Activated CD4-positive, CD25-positive, alpha-beta regulatory T cell treated with anti-CD3 and anti-CD28 coated beads, Interleukin-2, amount 50 U/mL, for 24 hours (primary cell): ENCODE results near the gene SLC26A11.
A peak's percentile ranks its signal among the peaks of the same experiment; 100 is the strongest.
"Not testable (repeated sequence)": the region's sequence is repeated elsewhere in the genome, so short reads cannot be mapped to it uniquely, and the experiment has no call there.

Experiments used
- ATAC-seq, 2 donors: fragments of 150-1000 bp; cut with Tn5 transposase; one replicate each; pipeline ENCODE4 v1.10.0; 2021; ENCODE audit warnings: mild to moderate bottlenecking in 1 of 2, moderate library complexity in 1 of 2

The SLC26A11 gene

GRCh38 chr17:80263253-80264204 is 43.3 kb downstream of the SLC26A11 start:
- peak; percentile 40 to 42 for ATAC-seq

- ATAC-seq, result no peak
These were observed 44.2 kb downstream of the SLC26A11 start for GRCh38 chr17:80264205-80265075.

- peak; percentile 46 to 55 for ATAC-seq
These were observed 45.2 kb downstream of the SLC26A11 start for GRCh38 chr17:80265205-80266068.

- no peak for ATAC-seq
These were observed 47.2 kb downstream of the SLC26A11 start for GRCh38 chr17:80267391-80267790.

- no peak for ATAC-seq
These were observed 48.2 kb downstream of the SLC26A11 start for GRCh38 chr17:80268427-80268826.

- no peak for ATAC-seq
These were observed 49.2 kb downstream of the SLC26A11 start for GRCh38 chr17:80269405-80269807.

- ATAC-seq, result no peak
These were observed 49.9 kb downstream of the SLC26A11 start for GRCh38 chr17:80270104-80270503.

- ATAC-seq, result peak; percentile 79 to 80
These were observed 50.6 kb downstream of the SLC26A11 start for GRCh38 chr17:80270836-80271235.

- no peak for ATAC-seq
These were observed 52.1 kb downstream of the SLC26A11 start for GRCh38 chr17:80272366-80272765.

- ATAC-seq, result no peak
These were observed 54.1 kb downstream of the SLC26A11 start for GRCh38 chr17:80274331-80274730.

- ATAC-seq, result no peak
These were observed 54.7 kb downstream of the SLC26A11 start for GRCh38 chr17:80274871-80275449.

- not testable (repeated sequence) for ATAC-seq
These were observed 55.6 kb downstream of the SLC26A11 start for GRCh38 chr17:80275857-80276256.

- ATAC-seq, result no peak
These were observed 57.8 kb downstream of the SLC26A11 start for GRCh38 chr17:80277751-80278671.

GRCh38 chr17:80279895-80280294 is 59.7 kb downstream of the SLC26A11 start:
- ATAC-seq, result no peak

- ATAC-seq, result no peak
These were observed 61.3 kb downstream of the SLC26A11 start for GRCh38 chr17:80281516-80281915.

GRCh38 chr17:80283116-80283852 is 63.1 kb downstream of the SLC26A11 start:
- ATAC-seq, result no peak

GRCh38 chr17:80284631-80285030 is 64.4 kb downstream of the SLC26A11 start:
- ATAC-seq, result peak in 1 of 2 donors; percentile 53

GRCh38 chr17:80285237-80285920 is 65.2 kb downstream of the SLC26A11 start:
- no peak for ATAC-seq

- no peak for ATAC-seq
These were observed 66.4 kb downstream of the SLC26A11 start for GRCh38 chr17:80286638-80286960.

- ATAC-seq, result no peak
These were observed 66.8 kb downstream of the SLC26A11 start for GRCh38 chr17:80287038-80287437.
